HCEC 1CT (cell line): Measurements from ENCODE around the gene RNU1-1.
"Not testable (repeated sequence)": the region's sequence is repeated elsewhere in the genome, so short reads cannot be mapped to it uniquely, and the experiment has no call there.

Experiments used
- DNase-seq: peaks from one replicate; pipeline ENCODE4 v3.0.0-alpha.2; 2017

RNU1-1 gene

DNA sequence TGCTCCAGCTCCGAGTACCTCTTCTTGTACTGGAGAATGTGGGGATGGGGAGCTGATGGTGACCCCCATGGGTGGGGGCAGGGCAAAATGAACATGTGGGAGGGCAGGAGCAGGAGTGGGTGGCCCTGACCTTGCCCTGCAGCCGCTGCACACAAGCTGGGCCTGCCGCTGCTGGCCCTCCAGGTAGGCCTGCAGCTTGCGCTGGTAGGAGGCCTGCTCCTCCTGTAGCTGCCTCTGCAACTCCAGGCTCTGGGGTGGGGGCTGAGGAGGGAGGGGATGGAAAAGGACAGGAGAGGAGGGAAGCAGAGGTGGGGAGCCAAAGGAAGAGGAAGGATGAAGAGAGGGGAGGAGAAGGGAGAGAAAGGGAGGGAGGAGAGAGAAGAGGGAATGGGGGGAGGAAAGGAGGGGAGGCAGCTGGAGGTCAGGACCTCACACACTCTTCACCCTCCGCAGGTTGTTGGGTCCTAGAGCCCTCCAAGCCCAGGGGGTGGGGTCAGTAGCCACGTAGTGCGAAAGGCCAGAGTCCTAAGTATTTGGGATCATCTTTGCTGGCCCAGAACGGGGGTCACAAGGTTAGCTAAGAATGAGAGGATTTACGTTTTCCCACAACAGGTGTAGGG lies 22.9 kb downstream of the RNU1-1 start:
- no peak for DNase-seq

- DNase-seq: not testable (repeated sequence)
These were observed 24.7 kb downstream of the RNU1-1 start for GRCh38 chr1:16489195-16489880.

DNA sequence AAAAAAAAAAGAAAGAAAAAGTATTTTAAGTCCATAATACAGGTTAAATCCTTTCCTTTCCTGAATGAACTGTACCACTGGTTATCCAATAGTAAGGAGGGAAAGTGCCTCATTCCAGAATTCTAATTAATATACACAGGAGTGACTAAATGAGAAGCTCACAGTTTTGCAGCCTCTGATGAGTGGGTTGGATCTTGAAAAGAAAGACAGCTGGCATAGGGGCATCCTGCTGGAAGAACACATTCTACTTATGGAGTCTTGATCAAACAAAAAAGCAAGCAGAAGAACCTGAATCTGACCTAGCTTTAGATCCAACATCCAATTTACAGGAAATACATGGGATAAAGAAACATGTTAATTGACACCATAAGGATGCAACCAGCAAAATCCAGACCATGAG lies 27.1 kb downstream of the RNU1-1 start:
- not testable (repeated sequence) for DNase-seq

GRCh38 chr1:16486316-16486715 lies 27.8 kb downstream of the RNU1-1 start:
- not testable (repeated sequence) for DNase-seq

- no peak for DNase-seq
These were observed 29.2 kb downstream of the RNU1-1 start for GRCh38 chr1:16484931-16485330.

GRCh38 chr1:16484501-16484835 lies 29.6 kb downstream of the RNU1-1 start:
- DNase-seq: no peak

GRCh38 chr1:16483639-16484500 lies 30.2 kb downstream of the RNU1-1 start:
- not testable (repeated sequence) for DNase-seq

DNA sequence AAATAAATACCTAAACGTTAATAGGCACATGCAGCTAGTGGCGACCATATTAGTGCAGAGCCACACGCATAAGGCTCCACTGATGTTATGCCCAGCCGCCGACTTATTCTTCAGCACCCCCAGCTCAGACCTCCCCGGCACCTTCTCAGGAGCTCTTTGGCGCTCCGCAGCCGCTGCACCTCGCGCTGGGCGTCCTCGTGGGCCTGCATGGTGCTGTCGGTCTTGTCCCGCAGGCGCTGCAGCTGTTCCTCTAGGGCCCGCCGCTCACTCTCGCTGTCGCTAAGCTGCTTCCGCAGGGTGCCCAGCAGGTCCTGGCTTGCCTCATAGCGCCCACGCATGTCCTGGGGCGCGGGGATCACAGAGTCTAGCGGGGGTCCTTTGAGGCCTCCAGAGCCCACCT lies 30.9 kb downstream of the RNU1-1 start:
- DNase-seq: not testable (repeated sequence)

- no peak for DNase-seq
These were observed 36.0 kb downstream of the RNU1-1 start for GRCh38 chr1:16478091-16478490.

- not testable (repeated sequence) for DNase-seq
These were observed 38.0 kb downstream of the RNU1-1 start for GRCh38 chr1:16475771-16476770.

DNA sequence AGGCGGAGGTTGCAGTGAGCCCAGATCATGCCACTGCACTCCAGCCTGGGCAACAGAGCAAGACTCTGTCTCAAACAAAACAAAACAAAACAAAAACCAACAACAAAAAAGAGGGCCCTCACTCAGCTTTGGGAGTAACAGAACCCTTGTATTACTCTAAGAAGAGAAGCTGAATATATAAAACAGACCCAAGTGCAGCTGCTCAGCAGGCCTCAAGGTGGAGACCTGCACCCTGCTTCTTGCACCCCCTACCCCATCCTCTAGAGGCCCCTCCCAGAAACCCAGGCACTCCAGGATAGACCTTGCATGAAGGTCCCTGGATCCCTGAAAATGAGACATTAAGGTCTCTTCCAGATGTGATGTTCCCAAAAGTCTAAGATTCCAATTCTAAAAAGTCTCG lies 39.2 kb downstream of the RNU1-1 start:
- DNase-seq: not testable (repeated sequence)

GRCh38 chr1:16474166-16474800 lies 39.8 kb downstream of the RNU1-1 start:
- DNase-seq: no peak

DNA sequence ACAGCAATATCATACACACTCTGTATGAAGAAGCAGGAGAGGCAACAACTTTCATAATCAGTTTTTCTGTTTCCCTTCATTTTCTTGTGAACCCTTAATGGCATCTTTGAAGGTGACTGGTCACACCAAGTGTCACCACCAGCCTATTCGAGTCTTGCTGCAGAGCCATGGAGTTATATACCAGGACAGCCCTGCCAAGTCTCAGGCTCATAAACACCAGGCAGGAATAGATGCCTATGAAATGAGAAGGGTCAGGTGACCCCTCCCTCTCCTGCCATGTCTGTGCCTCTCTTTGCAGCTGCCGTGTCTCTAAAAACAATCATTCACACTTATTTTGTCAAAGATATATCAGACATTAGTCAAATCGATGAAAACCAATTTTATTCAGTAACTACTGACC lies 45.5 kb downstream of the RNU1-1 start:
- no peak for DNase-seq

GRCh38 chr1:16464917-16465625 lies 49.0 kb downstream of the RNU1-1 start:
- no peak for DNase-seq
